ENCODE results near the gene SLC26A1. TPM values are rescaled to one million over a fixed set of nuclear protein-coding genes. Genes with fewer than 3 reads are reported as not detected.
"Not testable (repeated sequence)": the region's sequence is repeated elsewhere in the genome, so short reads cannot be mapped to it uniquely, and the experiment has no call there.

Gene SLC26A1
- total RNA-seq, 4 donors from 2014 or later: not detected

- H3K27me3 ChIP-seq: no peaks in the 10 kb centered on the region
- no peak overlapping the region for H3K27ac ChIP-seq
- H3K4me3 ChIP-seq: no peak overlapping the region
- TF ChIP-seq EP300 (IDR thresholded peaks at IDR 0.05): no peak
- H3K9me3 ChIP-seq: no peaks in the 10 kb centered on the region
- ATAC-seq: no peak
- 84% methylated on average over 5 of the region's 17 CpGs; no CpG with 5 or more reads in 1 of the 2 donors for WGBS, 2 donors (ENCODE audit: low coverage in 1 of 2)
- H3K36me3 ChIP-seq: no peaks in the 10 kb centered on the region
- H3K4me1 ChIP-seq: peaks cover 0 to 24% (median 16%) of the 10 kb centered on the region in 3 donors
These were observed 10.9 kb downstream of the SLC26A1 start for GRCh38 chr4:982291-982690.

- Histone ChIP-seq H3K4me3 (no peak overlapping the region), H3K9me3 (no peaks in the 10 kb centered on the region), H3K36me3 (no peaks in the 10 kb centered on the region), H3K4me1 (peaks cover 0 to 1% (median 0%) of the 10 kb centered on the region in 3 donors), H3K27me3 (no peaks in the 10 kb centered on the region), H3K27ac (no peak overlapping the region)
- WGBS, 2 donors (ENCODE audit: low coverage in 1 of 2): 59 to 60% methylated on average over 8 to 10 of the region's 20 CpGs
- ATAC-seq: peak; percentile 47
- TF ChIP-seq POLR2AphosphoS5 (IDR thresholded peaks at IDR 0.05) (no peak), CTCF (IDR thresholded peaks at IDR 0.05) (no peak), EP300 (IDR thresholded peaks at IDR 0.05) (no peak), POLR2A (IDR thresholded peaks at IDR 0.05) (no peak)
These were observed 14.1 kb downstream of the SLC26A1 start for GRCh38 chr4:978957-979701.

GRCh38 chr4:976016-976415, 17.2 kb downstream of the SLC26A1 start:
- H3K4me3 ChIP-seq, H3K27me3 ChIP-seq, H3K36me3 ChIP-seq, H3K9me3 ChIP-seq, ATAC-seq, H3K27ac ChIP-seq: not testable (repeated sequence)
- WGBS, 2 donors (ENCODE audit: low coverage in 1 of 2): no CpG with 5 or more reads among the region's 25 CpGs
- peaks cover 6 to 27% (median 14%) of the 10 kb centered on the region in 3 donors for H3K4me1 ChIP-seq

- no peak overlapping the region for H3K4me3 ChIP-seq
- 20 to 67% methylated on average over 1 of the region's 9 CpGs for WGBS, 2 donors (ENCODE audit: low coverage in 1 of 2)
- no peak for ATAC-seq
- H3K4me1 ChIP-seq: peaks cover 6 to 36% (median 14%) of the 10 kb centered on the region in 3 donors
- TF ChIP-seq POLR2AphosphoS5 (IDR thresholded peaks at IDR 0.05) (no peak), POLR2A (IDR thresholded peaks at IDR 0.05) (no peak), CTCF (IDR thresholded peaks at IDR 0.05) (no peak), EP300 (IDR thresholded peaks at IDR 0.05) (no peak)
- no peaks in the 10 kb centered on the region for H3K36me3 ChIP-seq
- H3K9me3 ChIP-seq: no peaks in the 10 kb centered on the region
- H3K27me3 ChIP-seq: no peaks in the 10 kb centered on the region
- no peak overlapping the region for H3K27ac ChIP-seq
These were observed 18.5 kb downstream of the SLC26A1 start for GRCh38 chr4:974668-975067.

- WGBS, 2 donors (ENCODE audit: low coverage in 1 of 2): no CpG with 5 or more reads among the region's 123 CpGs
- no peaks in the 10 kb centered on the region for H3K9me3 ChIP-seq
- peaks cover 4% of the 10 kb centered on the region for H3K27me3 ChIP-seq
- H3K36me3 ChIP-seq: no peaks in the 10 kb centered on the region
- H3K27ac ChIP-seq: peak within 1 kb of the TSS in 3 of 4 donors; percentile 24 to 69 (median 41)
- ATAC-seq: peak; percentile 96
- peak within 1 kb of the TSS; percentile 71 to 83 for H3K4me3 ChIP-seq
- TF ChIP-seq CTCF (IDR thresholded peaks at IDR 0.05) (no peak), POLR2A (IDR thresholded peaks at IDR 0.05) (no peak), POLR2AphosphoS5 (IDR thresholded peaks at IDR 0.05) (no peak)
- peaks cover 6 to 36% (median 14%) of the 10 kb centered on the region in 3 donors for H3K4me1 ChIP-seq
These were observed 19.5 kb downstream of the SLC26A1 start, which contains the start of gene DGKQ for GRCh38 chr4:973431-974397. Gene DGKQ, minus strand, starts transcription at chr4:973569. Its CDS starts 87 bp downstream, at chr4:973482.

Measured in gastroesophageal sphincter (tissue), 4 donors.